ENCODE results near the gene GAS7. TPM values are rescaled to one million over a fixed set of nuclear protein-coding genes. Genes with fewer than 3 reads are reported as not detected.

GAS7 gene
- total RNA-seq, 1 donor from 2014 or later: 72.7 TPM

DNA sequence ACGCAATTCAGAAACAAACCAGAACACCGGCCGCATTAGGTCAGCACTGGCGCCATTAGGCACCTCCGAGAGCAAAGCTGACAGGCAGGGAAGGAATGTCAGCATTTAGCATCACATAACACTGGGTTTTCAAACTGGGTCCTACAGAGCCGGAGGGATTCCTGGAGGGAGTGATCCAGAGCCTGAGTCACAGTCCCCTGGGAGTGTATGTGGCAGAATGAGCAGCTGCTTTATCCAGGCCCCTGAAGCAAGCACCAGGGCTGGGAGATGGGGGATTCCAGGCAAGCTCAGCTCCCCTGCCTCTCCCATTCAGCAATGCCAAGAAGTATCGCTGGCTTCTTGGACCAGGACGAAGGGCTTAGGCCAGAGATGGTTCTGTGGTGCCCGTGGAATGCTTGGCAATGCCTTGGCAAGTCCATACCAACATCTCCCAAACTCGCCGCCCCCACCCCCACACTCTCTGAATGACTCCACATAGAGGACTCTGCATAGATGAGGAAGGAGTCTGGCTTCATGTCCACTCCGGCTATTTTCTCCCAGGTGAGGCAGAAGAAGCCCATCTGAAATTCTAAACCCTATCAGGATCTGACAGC lies 20.4 kb downstream of the GAS7 start:
- Mint-ChIP-seq H3K27ac (ENCODE audit: unreplicated experiment) (no peak overlapping the region), H3K36me3 (ENCODE audit: low read depth) (no peaks in the 10 kb centered on the region), H3K9me3 (no peaks in the 10 kb centered on the region), H3K4me3 (no peak overlapping the region), H3K4me1 (peaks cover 37% of the 10 kb centered on the region), H3K27me3 (ENCODE audit: low read depth) (peaks cover 17% of the 10 kb centered on the region)
- DNase-seq (ENCODE audit: low read depth, low spot score): no peak
- TF ChIP-seq, protein P1, sequence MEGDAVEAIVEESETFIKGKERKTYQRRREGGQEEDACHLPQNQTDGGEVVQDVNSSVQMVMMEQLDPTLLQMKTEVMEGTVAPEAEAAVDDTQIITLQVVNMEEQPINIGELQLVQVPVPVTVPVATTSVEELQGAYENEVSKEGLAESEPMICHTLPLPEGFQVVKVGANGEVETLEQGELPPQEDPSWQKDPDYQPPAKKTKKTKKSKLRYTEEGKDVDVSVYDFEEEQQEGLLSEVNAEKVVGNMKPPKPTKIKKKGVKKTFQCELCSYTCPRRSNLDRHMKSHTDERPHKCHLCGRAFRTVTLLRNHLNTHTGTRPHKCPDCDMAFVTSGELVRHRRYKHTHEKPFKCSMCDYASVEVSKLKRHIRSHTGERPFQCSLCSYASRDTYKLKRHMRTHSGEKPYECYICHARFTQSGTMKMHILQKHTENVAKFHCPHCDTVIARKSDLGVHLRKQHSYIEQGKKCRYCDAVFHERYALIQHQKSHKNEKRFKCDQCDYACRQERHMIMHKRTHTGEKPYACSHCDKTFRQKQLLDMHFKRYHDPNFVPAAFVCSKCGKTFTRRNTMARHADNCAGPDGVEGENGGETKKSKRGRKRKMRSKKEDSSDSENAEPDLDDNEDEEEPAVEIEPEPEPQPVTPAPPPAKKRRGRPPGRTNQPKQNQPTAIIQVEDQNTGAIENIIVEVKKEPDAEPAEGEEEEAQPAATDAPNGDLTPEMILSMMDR (conservative IDR thresholded peaks at IDR 0.05): no peak

DNA sequence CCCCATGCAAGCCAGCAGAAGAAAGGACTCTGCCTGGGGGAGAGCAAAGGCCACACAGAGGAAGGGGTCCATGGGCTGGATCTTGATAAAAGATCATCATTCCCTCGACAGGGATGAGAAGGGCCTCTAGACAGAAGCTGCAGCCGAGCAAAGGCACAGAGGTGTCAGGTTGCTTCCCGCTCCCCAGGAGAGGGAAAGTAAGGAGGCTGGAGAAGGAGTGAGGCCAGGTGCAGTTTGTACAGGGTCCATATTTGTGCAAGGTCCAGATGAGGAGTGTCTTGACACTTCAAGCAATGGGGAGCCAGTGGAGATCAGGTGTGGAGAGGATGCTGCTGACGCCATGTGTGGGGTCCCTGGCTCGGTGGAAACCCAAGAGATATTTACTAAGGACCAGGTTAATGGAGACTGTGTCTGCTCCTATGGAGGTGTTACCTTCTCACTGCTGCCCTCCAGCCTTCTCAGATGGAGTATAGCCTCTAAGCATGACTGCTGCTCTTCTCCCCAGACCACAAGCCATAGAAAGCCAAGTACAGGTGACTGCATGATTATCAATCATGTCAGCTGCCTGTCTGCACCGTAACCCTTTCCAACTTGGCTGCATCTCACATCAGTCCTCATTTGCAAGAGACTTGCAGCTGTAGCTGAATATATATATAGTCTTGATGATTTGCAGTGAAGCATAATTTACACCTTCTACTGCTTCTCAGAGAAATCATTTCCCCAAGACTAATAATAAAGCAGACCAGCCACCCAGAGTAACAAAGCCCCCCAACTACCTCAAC lies 21.1 kb downstream of the GAS7 start:
- no peak overlapping the region for H3K27ac Mint-ChIP-seq (ENCODE audit: unreplicated experiment)

DNA sequence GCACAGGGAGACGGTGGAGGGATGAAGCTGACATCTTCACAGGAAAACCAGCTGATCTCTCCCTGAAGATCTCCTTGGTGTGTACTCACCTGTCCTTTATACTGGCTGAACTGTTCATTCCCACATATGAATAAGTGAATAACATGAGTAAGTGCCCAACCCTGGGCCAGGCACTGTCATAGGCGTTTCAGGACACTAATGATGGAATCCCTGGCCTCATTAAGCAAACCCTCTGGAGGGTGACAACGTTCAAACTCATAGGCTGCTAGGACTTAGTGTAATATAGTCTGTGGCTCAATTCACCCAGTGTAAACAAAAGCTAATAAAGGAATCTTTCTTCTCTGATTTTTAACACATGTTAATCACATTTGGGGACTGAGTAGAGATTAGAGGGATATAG lies 24.5 kb downstream of the GAS7 start:
- Mint-ChIP-seq H3K9me3 (no peaks in the 10 kb centered on the region), H3K27ac (ENCODE audit: unreplicated experiment) (no peak overlapping the region), H3K27me3 (ENCODE audit: low read depth) (peaks cover 20% of the 10 kb centered on the region), H3K4me3 (no peak overlapping the region), H3K4me1 (peaks cover 41% of the 10 kb centered on the region), H3K36me3 (ENCODE audit: low read depth) (no peaks in the 10 kb centered on the region)
- DNase-seq (ENCODE audit: low read depth, low spot score): no peak
- TF ChIP-seq, protein P1 (conservative IDR thresholded peaks at IDR 0.05): no peak

More for the DNA sequence above, 21.1 kb downstream of the GAS7 start:
- Mint-ChIP-seq H3K9me3 (no peaks in the 10 kb centered on the region), H3K36me3 (ENCODE audit: low read depth) (no peaks in the 10 kb centered on the region), H3K4me1 (peaks cover 39% of the 10 kb centered on the region), H3K4me3 (no peak overlapping the region), H3K27me3 (ENCODE audit: low read depth) (peaks cover 13% of the 10 kb centered on the region)
- TF ChIP-seq, protein P1 (conservative IDR thresholded peaks at IDR 0.05): no peak
- no peak for DNase-seq (ENCODE audit: low read depth, low spot score)

DNA sequence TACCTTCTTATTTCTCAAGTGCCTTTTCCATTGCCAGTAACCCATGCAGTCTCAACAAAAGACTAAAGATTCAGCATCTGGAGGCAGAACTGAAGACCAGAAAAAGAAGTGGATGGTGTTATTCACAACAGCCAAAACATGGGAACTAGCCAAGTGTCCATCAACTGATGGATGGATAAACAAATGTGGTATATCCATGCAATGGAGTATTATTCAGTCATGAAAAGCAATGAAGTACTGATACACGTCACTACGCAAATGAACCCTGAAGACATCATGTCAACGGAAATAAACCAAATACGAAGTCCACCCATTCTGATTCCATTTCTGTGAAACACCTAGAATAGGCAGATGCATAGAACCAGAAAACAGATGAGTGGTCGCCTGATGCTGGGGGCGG lies 25.6 kb downstream of the GAS7 start:
- Mint-ChIP-seq H3K4me3 (no peak overlapping the region), H3K27ac (ENCODE audit: unreplicated experiment) (no peak overlapping the region), H3K4me1 (peaks cover 32% of the 10 kb centered on the region), H3K27me3 (ENCODE audit: low read depth) (peaks cover 15% of the 10 kb centered on the region), H3K9me3 (no peaks in the 10 kb centered on the region), H3K36me3 (ENCODE audit: low read depth) (no peaks in the 10 kb centered on the region)
- TF ChIP-seq, protein P1 (conservative IDR thresholded peaks at IDR 0.05): no peak
- DNase-seq (ENCODE audit: low read depth, low spot score): no peak

DNA sequence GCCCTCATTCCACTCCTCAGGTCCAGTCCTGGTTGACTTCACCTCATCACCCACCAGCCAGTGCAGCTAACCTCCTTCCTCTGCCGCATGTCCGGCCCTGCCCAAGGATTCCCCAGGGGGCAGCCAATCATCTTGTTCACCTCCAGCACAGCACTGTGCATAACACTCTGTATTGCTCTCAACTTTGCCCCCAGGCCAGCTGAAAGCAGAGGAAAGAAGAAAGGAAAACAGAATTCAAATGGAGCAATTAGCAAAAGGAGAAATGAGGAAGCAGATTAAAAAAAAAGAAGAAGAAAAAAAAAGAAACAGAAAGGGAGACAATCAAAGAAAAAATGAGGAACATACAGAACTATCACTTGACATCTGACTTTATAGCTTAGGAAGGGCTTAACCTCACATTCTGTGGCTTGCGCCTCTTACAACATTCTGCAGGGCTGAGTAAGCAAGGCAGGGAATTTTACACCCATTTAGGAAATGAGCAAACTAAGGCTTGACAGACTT lies 26.1 kb downstream of the GAS7 start:
- Mint-ChIP-seq H3K27ac (ENCODE audit: unreplicated experiment) (no peak overlapping the region), H3K27me3 (ENCODE audit: low read depth) (peaks cover 10% of the 10 kb centered on the region), H3K4me3 (no peak overlapping the region), H3K9me3 (no peaks in the 10 kb centered on the region), H3K36me3 (ENCODE audit: low read depth) (no peaks in the 10 kb centered on the region), H3K4me1 (peaks cover 27% of the 10 kb centered on the region)
- TF ChIP-seq, protein P1 (conservative IDR thresholded peaks at IDR 0.05): no peak
- DNase-seq (ENCODE audit: low read depth, low spot score): no peak

Data from neural crest cell (in vitro differentiated cells).